Middle frontal gyrus (tissue), 1 donor: ENCODE data around the gene AGO3.
"Not testable (repeated sequence)": the region's sequence is repeated elsewhere in the genome, so short reads cannot be mapped to it uniquely, and the experiment has no call there.

Source experiments
- DNase-seq: peaks from one replicate; pipeline ENCODE4 v3.0.0-alpha.2; 2015; ENCODE audit warnings: low spot score; ENCODE audit errors: extremely low spot score

AGO3 gene

DNA sequence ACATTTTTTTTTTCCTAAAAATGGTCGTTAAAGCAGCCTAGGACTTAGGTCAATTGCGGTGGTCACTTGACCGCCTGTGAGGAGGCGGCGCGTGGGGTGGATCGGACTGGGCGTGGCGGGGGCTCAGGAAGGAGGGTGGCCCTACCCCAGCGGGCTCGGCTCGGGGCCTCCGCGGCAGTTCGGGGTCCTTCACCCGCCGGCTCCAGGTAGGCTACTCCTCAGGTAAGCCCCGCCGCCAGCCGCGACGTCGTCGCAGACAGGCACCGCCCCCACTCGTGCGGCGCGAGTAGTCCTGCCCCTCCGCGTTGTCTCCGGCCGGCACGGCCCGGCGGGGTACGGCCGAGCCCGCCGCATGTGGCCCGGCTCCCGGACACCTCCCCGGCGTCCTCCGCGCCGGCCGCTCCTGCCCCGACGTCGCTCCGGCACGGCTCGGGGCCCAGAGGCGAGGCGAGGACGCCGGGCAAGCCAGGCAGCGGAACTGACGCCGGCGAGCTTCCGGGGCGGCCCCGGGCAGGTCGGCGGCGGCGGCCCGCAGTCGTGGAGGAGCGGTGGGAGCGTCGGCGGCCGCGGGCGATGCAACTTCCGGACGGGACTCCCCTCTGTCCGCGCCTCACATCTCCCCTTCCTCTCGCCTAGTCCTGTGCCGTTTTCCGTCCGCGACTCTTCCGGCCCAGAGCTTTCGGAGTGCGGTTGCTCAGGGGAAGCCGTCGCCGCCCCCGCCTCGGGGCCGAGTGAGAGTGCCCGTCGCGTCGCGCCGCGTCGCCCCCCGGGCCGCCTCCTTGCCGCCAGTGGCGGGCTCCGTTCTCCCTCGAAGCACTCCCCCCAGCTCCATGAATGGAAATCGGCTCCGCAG lies at the start of gene AGO3:
AGO3 (plus strand) TSS at position 513 of the 853 bp plus-strand sequence; CDS start at position 835, 322 bp downstream.
- DNase-seq: peak; percentile 59

DNA sequence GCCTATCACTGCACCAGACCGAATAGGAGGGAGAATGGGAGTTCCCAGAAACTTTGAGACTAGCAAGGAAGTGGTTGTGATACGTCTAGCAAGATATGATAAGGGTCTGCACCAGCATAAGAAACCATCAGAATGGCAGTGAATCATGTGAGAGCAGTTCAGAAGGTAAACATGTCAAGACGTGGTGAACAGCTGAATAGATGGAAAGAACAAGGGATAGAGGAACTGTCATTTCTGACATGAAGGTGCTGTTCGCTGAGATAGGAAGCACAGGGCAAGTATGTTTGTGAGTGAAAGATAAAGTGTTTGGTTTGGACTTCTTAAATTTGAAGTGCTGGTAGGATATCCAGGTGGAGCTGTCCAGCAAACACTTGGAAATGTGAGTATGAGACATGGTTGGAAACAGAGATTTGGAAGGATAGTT lies 49.0 kb upstream of the AGO3 start:
- no peak for DNase-seq

GRCh38 chr1:35882586-35882944 lies 48.3 kb upstream of the AGO3 start:
- DNase-seq: no peak

- DNase-seq: peak; percentile 87
Measured at GRCh38 chr1:35882945-35883634, 47.8 kb upstream of the AGO3 start, which contains the start of gene AGO1. TSS of gene AGO1 (plus strand) at chr1:35883209. CDS start at chr1:35883422, 213 bp downstream.

DNA sequence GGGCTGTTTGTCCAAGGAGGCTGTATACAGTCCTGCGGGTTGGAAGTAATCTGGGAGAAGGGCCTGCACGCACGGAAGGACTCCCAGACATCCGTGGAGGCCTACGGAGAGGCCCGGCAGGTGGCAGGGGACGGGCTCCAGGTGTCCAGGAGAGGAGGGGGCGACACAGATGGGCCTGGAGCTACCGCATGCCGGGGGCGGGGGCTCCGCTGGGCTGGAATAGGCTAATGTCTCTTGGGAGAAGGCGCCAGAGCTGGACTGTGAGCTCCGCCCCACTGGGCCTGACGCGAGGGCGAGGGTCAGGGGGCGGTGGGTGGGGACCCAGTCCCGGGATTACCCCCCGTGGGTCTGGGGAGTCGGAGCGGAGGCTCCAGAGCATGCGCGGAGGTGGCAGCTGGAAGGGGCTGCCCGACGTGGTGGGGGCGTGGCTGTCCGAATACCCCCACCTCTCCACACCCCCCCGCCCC lies 47.2 kb upstream of the AGO3 start:
- no peak for DNase-seq

DNA sequence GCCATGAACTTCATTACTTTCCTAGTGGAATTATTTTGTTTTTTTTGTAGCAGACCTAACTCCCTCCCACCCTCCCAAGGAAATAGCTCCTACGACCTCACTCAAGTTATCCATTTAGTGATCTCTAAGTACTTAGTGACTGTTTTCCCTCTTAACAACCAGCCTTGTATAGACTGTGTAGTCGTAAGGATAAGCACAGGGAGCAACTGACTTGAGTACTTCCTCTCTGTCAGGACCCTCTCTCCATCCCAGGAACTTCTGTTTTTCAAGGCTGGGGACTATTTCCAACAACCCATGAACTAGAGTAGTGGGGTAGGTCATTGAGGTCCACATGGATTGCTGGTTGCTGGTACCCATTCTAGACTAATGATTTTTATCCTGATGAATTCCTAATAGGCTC lies 46.0 kb upstream of the AGO3 start:
- DNase-seq: no peak

DNA sequence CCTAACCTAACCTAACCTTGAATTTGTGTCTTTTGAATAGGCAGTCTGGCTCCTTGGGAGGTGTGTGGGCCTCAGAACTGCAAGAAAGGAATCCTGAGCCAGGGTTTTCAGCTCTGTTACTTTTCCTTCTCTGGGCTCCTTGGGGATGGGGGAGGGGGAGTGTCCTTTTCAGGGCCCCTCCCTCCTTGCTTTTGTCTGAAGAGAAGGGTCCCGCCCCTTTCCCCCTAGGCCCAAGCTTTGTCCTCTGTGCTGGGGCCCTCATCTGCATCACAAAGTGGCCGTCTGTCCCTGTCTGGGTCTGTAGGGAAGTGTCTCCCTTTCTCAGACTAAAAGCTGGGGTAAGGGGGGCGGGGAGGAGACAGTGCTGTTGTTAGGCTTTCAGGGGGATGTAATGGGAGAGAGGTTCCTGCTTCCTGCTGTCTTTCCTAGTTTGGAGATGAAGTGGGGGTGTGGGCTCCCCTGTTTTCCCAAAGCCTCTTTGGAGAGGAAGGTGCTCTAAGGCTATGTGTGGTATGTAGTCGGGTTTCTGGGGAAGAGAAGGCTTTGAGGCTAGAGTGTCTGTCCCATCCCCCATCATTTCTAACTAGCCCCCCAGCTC lies 44.8 kb upstream of the AGO3 start:
- no peak for DNase-seq

DNA sequence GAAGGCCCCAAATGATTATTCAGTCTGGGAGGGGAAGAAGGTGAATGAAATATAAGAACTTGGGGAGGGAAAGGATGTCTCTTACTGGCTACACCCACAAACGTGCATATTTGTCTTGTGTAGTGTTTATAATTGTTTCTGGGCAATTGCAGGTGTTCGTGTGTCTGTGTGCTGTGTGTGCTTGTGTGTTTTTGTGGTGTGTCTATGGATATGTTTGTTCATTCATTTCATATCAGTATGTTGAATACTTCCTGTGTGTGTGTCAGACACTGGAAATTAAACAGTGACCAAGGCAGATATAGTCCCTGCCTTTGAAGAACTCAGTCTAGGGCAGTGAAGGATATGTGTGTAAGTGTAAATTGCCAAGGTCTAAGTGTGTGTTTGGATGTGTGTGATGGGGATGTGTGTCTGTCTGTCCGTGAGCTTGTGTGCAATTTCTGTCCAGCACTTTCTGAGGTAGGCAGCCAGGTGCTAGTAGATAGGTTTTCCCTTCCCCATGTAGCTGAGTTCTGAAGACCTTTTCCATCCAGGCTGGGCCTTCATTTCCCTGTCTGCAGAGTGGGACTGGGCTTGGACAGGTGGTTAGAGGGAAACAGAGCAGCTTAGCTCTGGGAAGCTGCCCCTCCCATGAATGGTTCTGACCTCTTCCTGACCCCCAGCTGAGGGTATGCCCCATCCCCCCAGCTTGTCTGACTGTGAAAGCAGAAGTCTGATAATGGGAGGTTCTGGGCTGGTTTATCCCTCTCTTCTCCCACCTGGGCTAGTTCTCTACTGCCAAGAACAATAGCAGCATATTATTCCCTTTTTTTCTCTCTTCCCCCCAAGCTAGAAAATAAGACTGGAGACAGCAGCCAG lies 44.1 kb upstream of the AGO3 start:
- no peak for DNase-seq

- DNase-seq: no peak
Measured at GRCh38 chr1:35887508-35887907, 43.4 kb upstream of the AGO3 start.

DNA sequence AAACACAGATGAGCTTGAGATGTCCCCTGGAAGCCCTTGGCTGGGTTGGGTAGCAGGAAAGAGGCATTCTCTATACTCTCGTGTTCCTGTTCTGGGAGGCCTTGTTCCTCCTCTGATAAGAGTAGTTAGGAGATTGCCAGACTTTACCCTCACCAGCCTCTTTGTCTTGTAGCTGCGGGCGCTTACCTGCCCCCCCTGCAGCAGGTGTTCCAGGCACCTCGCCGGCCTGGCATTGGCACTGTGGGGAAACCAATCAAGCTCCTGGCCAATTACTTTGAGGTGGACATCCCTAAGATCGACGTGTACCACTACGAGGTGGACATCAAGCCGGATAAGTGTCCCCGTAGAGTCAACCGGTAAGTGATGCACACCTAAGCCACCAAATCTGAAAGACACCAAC lies 42.6 kb upstream of the AGO3 start:
- no peak for DNase-seq

- not testable (repeated sequence) for DNase-seq
Measured at GRCh38 chr1:35888981-35889380, 41.9 kb upstream of the AGO3 start.

GRCh38 chr1:35893051-35893879 lies 37.6 kb upstream of the AGO3 start:
- DNase-seq: no peak

DNA sequence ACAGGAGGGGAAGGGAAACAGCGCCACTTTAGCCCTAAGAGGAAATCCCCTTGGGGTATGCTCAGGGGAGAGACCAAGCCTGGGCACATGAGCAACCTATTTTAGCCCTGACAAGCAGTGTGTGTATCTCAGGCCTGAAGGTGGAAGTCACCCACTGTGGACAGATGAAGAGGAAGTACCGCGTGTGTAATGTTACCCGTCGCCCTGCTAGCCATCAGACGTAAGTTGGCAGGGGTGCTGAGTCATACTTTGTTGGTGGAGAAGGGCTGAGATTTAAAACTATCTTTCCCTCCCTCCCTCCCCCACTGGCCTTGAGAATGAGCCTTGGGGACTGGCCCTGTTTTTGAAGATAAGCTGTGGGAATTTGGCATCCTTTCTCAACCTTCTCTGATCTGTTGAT lies 36.7 kb upstream of the AGO3 start:
- no peak for DNase-seq

DNA sequence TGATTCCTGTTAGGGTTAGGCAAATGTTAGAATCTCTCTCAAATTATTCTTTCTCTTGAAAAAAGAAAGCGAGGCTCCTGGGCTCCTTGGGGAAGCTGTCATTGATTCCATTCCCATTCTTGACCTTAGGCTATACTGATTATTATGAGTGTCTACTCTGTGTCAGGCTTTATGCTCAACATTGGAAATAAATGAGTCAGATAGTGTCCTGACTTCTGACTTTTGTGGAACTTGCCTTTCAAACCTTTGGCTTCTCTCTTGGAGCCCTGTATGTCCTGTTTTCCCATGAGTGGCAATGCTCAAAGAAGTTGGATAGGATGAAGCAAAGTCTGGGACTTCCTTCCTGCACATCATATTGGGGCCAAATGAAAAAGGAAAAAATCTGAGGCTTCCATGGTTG lies 36.2 kb upstream of the AGO3 start:
- DNase-seq: no peak

DNA sequence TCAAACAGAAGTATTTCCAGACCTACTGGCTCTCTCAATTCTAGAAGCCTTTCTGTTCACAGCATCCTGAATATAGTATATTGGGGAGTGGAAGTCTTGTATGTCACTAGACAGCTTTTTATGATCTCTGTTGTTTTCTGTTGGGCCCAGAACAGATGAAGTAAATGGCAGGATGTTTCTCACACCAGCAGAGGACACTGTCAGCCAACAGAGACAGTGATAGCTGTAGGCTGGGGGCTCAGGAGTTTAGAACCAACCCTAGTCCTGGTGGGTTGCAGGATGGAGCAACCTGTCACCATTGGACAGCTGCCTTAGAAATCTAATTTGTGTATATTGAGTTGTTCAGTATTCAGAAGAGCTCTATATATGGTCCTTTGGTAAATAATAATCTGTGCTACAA lies 31.0 kb upstream of the AGO3 start:
- DNase-seq: no peak

GRCh38 chr1:35901235-35901634 lies 29.7 kb upstream of the AGO3 start:
- DNase-seq: no peak

DNA sequence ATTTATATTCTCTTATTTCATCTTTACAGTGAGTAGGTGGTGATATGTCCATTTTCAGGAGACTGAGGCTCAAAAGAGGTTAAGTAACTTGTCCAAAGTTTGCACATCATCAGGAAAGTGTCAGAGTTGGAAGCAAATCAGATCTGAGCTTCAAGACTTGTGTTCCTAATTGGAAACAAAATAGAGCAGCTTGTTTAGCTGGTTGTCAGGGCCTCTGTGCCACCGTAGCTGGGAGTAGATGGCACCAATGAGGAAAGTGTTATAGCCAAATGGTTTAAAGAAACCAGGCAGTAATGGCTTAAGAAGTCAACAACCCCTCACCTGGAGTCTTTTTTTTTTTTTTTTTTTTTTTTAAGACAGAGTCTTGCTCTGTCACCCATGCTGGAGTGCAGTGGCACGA lies 28.2 kb upstream of the AGO3 start:
- DNase-seq: no peak

DNA sequence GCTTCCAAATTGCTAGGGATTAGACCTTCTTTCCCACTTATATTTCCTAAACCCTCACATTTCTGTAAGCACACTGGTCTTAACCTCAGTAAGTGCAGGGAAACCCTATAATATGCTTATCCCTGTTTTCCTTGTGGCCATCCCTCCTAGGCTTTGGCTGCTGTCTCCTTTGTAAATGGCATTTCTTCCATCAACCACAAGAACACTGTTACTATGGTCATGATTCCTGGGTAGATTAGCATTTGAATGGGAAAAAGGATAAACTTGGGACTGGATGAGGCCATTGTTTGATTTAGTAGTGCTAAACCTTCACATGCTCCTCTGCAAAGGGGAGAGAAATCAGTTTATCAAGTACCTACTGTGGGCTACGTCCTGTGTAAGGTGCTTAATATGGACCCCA lies 16.2 kb upstream of the AGO3 start:
- no peak for DNase-seq

- DNase-seq: no peak
Measured at GRCh38 chr1:35915693-35916092, 15.2 kb upstream of the AGO3 start.

DNA sequence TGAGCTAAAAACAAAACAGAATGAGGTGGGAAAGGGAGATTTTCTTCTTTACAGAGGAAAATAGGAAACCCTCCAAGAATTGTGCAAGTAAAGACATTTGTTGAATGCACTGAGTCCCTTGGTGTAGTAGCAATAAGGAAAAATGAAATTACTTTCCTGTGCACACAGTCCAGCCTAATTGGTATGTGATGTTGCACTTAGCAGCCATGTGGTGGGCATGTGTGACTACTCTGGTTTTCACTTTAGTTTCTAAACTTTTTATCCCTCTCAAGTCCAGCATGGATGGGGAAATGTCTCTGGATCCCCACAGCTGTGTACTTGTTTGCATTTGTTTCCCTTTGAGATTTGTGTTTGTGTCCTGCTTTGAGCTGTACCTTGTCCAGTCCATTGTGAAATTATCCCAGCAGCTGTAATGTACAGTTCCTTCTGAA lies 7.1 kb upstream of the AGO3 start:
- no peak for DNase-seq
